CD4-positive, CD25-positive, alpha-beta regulatory T cell (primary cell): ENCODE data around the gene DDOST. TPM values are rescaled to one million over a fixed set of nuclear protein-coding genes. Genes with fewer than 3 reads are reported as not detected.
A peak's percentile ranks its signal among the peaks of the same experiment; 100 is the strongest.
"Not testable (repeated sequence)": the region's sequence is repeated elsewhere in the genome, so short reads cannot be mapped to it uniquely, and the experiment has no call there.

Experiments used
- ATAC-seq, 2 donors: fragments of 150-1000 bp; cut with Tn5 transposase; one replicate each; pipeline ENCODE4 v1.10.0; 2021; ENCODE audit warnings: low read depth in 2 of 2, moderate number of reproducible peaks in 2 of 2, moderate library complexity in 1 of 2
- DNase-seq, 3 donors: peaks; one replicate each; pipeline versions ENCODE4 v3.0.0 to v3.0.0-alpha.2; 2012 to 2022; ENCODE audit warnings: mixed read lengths in 1 of 3
- H3K27ac ChIP-seq: one replicate; pipeline ENCODE4 v1.7.0; 2013; ENCODE audit warnings: mild to moderate bottlenecking, low read length; ENCODE audit not compliant: insufficient read depth, poor library complexity, severe bottlenecking
- H3K27me3 ChIP-seq: one replicate; pipeline ENCODE4 v1.7.0; 2013; ENCODE audit warnings: low read length; ENCODE audit not compliant: control insufficient read depth, insufficient read depth
- H3K36me3 ChIP-seq: one replicate; pipeline ENCODE4 v1.7.0; 2013; ENCODE audit warnings: mild to moderate bottlenecking, low read length, moderate library complexity; ENCODE audit not compliant: control insufficient read depth, insufficient read depth
- H3K4me1 ChIP-seq: 2 replicates; pipeline ENCODE4 v1.7.0; 2013; ENCODE audit warnings: mild to moderate bottlenecking, low read length; ENCODE audit not compliant: insufficient read depth, control insufficient read depth, poor library complexity, severe bottlenecking
- H3K4me3 ChIP-seq: one replicate; pipeline ENCODE4 v1.7.0; 2013; ENCODE audit warnings: low read depth, mild to moderate bottlenecking, low read length, moderate library complexity
- H3K9me3 ChIP-seq, 2 experiments: 1 replicate in 1 of 2; 2 replicates in 1 of 2; pipeline ENCODE4 v1.7.0; 2013; ENCODE audit warnings: low read length in 2 of 2, mild to moderate bottlenecking in 1 of 2, moderate library complexity in 1 of 2; ENCODE audit not compliant: control insufficient read depth in 2 of 2
- H3K27ac Mint-ChIP-seq, 3 donors: one replicate each; pipeline ENCODE4 v1.8.0; 2020 to 2022; ENCODE audit warnings: mild to moderate bottlenecking in 3 of 3, mixed read lengths in 3 of 3, moderate library complexity in 2 of 3
- H3K27me3 Mint-ChIP-seq: one replicate; pipeline ENCODE4 v1.8.0; 2022; ENCODE audit warnings: mild to moderate bottlenecking, mixed read lengths
- H3K36me3 Mint-ChIP-seq: one replicate; pipeline ENCODE4 v1.8.0; 2020; ENCODE audit warnings: mixed read lengths
- H3K4me1 Mint-ChIP-seq, 4 donors: one replicate each; pipeline ENCODE4 v1.8.0; 2020 to 2022; ENCODE audit warnings: mixed read lengths in 4 of 4, mild to moderate bottlenecking in 1 of 4
- H3K4me3 Mint-ChIP-seq, 4 donors: one replicate each; pipeline ENCODE4 v1.8.0; 2020 to 2022; ENCODE audit warnings: mild to moderate bottlenecking in 4 of 4, mixed read lengths in 4 of 4, moderate library complexity in 3 of 4
- H3K9me3 Mint-ChIP-seq, 7 donors: one replicate each; pipeline ENCODE4 v1.8.0; 2020 to 2022; ENCODE audit warnings: mixed read lengths in 7 of 7, mild to moderate bottlenecking in 3 of 7, moderate library complexity in 2 of 7
- polyA plus RNA-seq, 4 donors: library from polyadenylated mRNA; unstranded; fragments of 300-500 nt; fragmentation: Illumina TruSeq; gene quantifications; one replicate each; pipeline ENCODE4 v1.2.3, GENCODE V29; 2021
- total RNA-seq: library from RNA; stranded (reverse); gene quantifications from one replicate; pipeline ENCODE4 v1.2.3, GENCODE V29; 2022

Gene DDOST
- total and polyA plus RNA-seq, 5 donors from 2014 or later = 103 to 283 (median 257) TPM

GRCh38 chr1:20611652-20612051, 49.5 kb downstream of the DDOST start:
- no peak overlapping the region for H3K27ac Mint-ChIP-seq
- Histone ChIP-seq H3K27me3 (peaks cover 4% of the 10 kb centered on the region), H3K27ac (no peak overlapping the region), H3K4me3 (no peak overlapping the region), H3K4me1 (no peaks in the 10 kb centered on the region), H3K36me3 (no peaks in the 10 kb centered on the region), H3K9me3 (no peaks in the 10 kb centered on the region)
- H3K4me3 Mint-ChIP-seq = no peak overlapping the region
- no peak for DNase-seq
- H3K27me3 Mint-ChIP-seq = peaks cover 16% of the 10 kb centered on the region
- peaks cover 0 to 5% (median 0%) of the 10 kb centered on the region in 7 donors for H3K9me3 Mint-ChIP-seq
- ATAC-seq = no peak
- H3K36me3 Mint-ChIP-seq = no peaks in the 10 kb centered on the region
- peaks cover 0 to 6% (median 0%) of the 10 kb centered on the region in 4 donors for H3K4me1 Mint-ChIP-seq

DNA sequence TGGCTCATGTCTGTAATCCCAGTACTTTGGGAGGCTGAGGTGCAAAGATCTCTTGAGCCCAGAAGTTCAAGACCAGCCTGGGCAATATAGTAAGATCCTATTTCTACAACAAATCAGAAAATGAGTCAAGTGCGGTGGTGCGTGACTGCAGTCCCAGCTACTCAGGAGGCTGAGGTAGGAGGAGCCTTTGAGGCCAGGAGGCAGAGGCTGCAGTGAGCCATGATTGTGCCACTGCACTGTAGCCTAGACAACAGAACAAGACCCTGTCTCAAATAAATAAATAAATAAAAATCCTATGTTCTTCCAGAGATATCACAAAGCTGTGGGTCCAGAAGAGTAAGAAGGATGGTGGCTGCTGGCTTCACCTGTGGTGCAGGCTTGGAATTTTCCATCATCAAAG, 50.2 kb downstream of the DDOST start:
- H3K4me1 Mint-ChIP-seq = peaks cover 0 to 6% (median 0%) of the 10 kb centered on the region in 4 donors

GRCh38 chr1:20609541-20609940, 51.6 kb downstream of the DDOST start:
- H3K27ac ChIP-seq = no peak overlapping the region
- Mint-ChIP-seq H3K27me3 (peaks cover 12% of the 10 kb centered on the region), H3K27ac (peak overlapping the region in 1 of 3 donors; percentile 21), H3K36me3 (no peaks in the 10 kb centered on the region), H3K4me1 (peaks cover 0 to 3% (median 0%) of the 10 kb centered on the region in 4 donors), H3K4me3 (no peak overlapping the region), H3K9me3 (peaks cover 0 to 5% (median 0%) of the 10 kb centered on the region in 7 donors)
- no peaks in the 10 kb centered on the region for H3K9me3 ChIP-seq
- H3K36me3 ChIP-seq = no peaks in the 10 kb centered on the region
- no peak for ATAC-seq
- DNase-seq = no peak
- no peaks in the 10 kb centered on the region for H3K4me1 ChIP-seq
- H3K4me3 ChIP-seq = no peak overlapping the region
- peaks cover 4% of the 10 kb centered on the region for H3K27me3 ChIP-seq

More for the DNA sequence above, 50.2 kb downstream of the DDOST start:
- H3K27ac ChIP-seq = no peak overlapping the region
- no peak for ATAC-seq
- no peak overlapping the region for H3K27ac Mint-ChIP-seq
- H3K36me3 Mint-ChIP-seq = no peaks in the 10 kb centered on the region
- no peaks in the 10 kb centered on the region for H3K9me3 ChIP-seq
- peaks cover 4% of the 10 kb centered on the region for H3K27me3 ChIP-seq
- no peaks in the 10 kb centered on the region for H3K4me1 ChIP-seq
- H3K27me3 Mint-ChIP-seq = peaks cover 12% of the 10 kb centered on the region
- H3K36me3 ChIP-seq = no peaks in the 10 kb centered on the region
- no peak for DNase-seq
- H3K9me3 Mint-ChIP-seq = peaks cover 0 to 5% (median 0%) of the 10 kb centered on the region in 7 donors
- H3K4me3 Mint-ChIP-seq = no peak overlapping the region
- H3K4me3 ChIP-seq = no peak overlapping the region

DNA sequence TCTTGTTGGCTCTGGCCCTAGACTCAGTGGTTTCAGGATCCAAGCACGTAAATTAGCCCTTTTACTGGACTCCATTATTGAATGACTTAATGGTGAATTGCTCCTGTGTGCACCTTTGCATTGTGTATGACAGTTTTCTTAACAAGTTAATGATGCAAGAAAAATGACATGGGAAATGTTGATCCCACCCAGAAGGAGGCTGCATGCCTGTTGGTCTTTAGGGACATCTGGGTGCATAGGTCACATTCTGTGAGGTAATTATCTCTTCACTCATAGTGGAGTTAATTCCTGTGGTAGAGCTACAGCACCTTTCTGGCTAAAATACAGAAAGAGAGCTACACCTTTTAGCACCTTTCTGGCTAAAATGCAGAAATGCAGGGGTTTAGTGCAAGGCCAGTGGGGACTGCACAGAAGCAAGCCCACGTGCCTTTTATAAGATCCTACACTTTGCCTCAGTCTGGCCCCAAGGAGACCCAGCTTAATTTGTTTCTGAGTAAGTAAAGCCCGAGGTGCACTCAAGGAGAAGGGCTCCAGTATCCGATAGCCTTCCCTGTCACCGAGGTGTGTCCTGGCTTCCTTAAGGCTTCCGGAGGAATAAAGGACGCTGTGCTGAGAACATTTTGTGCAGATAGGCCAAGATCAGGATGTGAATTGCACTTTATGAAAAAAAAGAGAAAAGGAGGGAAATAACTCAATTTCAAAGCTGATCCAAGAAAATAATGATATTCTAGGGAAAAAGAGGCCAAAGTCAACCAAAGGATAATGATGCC, 54.2 kb downstream of the DDOST start:
- H3K4me3 Mint-ChIP-seq, H3K9me3 Mint-ChIP-seq, H3K4me3 ChIP-seq, H3K36me3 Mint-ChIP-seq, H3K36me3 ChIP-seq, H3K27me3 ChIP-seq, H3K9me3 ChIP-seq, ATAC-seq, DNase-seq, H3K27ac Mint-ChIP-seq, H3K27ac ChIP-seq, H3K27me3 Mint-ChIP-seq, H3K4me1 ChIP-seq, H3K4me1 Mint-ChIP-seq: not testable (repeated sequence)

GRCh38 chr1:20604678-20605077, 56.5 kb downstream of the DDOST start:
- Mint-ChIP-seq H3K27me3 (no peaks in the 10 kb centered on the region), H3K4me3 (no peak overlapping the region), H3K4me1 (no peaks in the 10 kb centered on the region), H3K36me3 (no peaks in the 10 kb centered on the region), H3K9me3 (peaks cover 0 to 2% (median 0%) of the 10 kb centered on the region in 7 donors), H3K27ac (peak overlapping the region in 1 of 3 donors; percentile 21)
- ATAC-seq (no peak), DNase-seq (no peak)
- Histone ChIP-seq H3K27me3 (peaks cover 5% of the 10 kb centered on the region), H3K27ac (no peak overlapping the region), H3K9me3 (no peaks in the 10 kb centered on the region), H3K4me3 (no peak overlapping the region), H3K4me1 (no peaks in the 10 kb centered on the region), H3K36me3 (no peaks in the 10 kb centered on the region)

DNA sequence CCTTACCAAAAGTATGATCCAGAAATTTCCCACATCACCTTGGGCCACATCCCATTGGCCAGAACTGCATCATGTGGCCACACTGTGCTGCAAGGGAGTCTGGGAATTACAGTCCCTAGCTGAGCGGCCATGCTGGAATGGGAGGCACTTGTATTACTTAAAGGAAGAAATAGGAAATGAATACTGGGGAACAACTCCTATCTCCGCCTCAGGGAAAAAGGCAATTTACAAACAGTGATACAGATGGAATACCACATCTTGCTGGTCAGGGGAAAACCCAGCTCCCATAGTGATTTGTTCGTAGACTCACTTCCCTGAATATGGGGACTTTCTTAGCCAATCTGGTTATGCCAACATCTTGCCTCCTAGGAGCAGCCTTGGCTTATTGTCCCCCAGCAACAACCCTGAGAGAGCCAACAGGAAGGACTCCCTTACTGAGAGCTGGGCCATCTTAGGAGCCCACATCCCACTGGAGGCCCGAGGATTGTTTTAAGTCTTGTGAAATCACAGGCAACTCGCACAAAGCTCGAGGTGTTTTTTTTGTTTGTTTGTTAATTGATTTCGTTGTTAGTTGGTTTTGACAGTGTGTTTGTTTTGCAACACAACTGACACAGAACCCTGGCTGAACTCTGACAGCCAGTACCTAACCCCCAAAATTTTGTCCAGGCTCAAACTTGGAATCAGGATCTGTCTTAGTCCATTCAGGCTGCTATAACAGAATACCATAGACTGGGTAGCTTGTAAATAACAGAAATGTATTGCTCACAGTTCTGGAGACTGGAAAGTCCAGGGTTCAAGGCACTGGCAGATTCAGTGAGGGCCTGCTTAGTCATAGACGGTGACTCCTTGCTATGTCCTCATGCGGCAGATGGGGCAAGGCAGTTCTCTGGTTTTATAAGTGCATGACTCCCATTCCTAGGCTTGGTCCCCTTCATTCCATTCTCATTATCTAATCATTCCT, 57.4 kb downstream of the DDOST start:
- H3K4me1 Mint-ChIP-seq = no peaks in the 10 kb centered on the region
- peaks cover 8% of the 10 kb centered on the region for H3K27me3 ChIP-seq
- peaks cover 0 to 3% (median 0%) of the 10 kb centered on the region in 7 donors for H3K9me3 Mint-ChIP-seq
- no peaks in the 10 kb centered on the region for H3K4me1 ChIP-seq
- H3K36me3 Mint-ChIP-seq = no peaks in the 10 kb centered on the region
- H3K4me3 Mint-ChIP-seq = no peak overlapping the region
- no peaks in the 10 kb centered on the region for H3K9me3 ChIP-seq
- DNase-seq = no peak
- H3K27ac ChIP-seq = no peak overlapping the region
- no peaks in the 10 kb centered on the region for H3K36me3 ChIP-seq
- ATAC-seq = no peak
- H3K27ac Mint-ChIP-seq = no peak overlapping the region
- no peaks in the 10 kb centered on the region for H3K27me3 Mint-ChIP-seq
- no peak overlapping the region for H3K4me3 ChIP-seq

GRCh38 chr1:20602851-20603450, 58.2 kb downstream of the DDOST start:
- H3K27ac ChIP-seq = no peak overlapping the region
- no peak overlapping the region for H3K27ac Mint-ChIP-seq
- H3K4me3 ChIP-seq = no peak overlapping the region
- H3K4me3 Mint-ChIP-seq = no peak overlapping the region
- H3K9me3 Mint-ChIP-seq = peaks cover 0 to 3% (median 0%) of the 10 kb centered on the region in 7 donors
- H3K27me3 ChIP-seq = peaks cover 8% of the 10 kb centered on the region
- H3K36me3 Mint-ChIP-seq = no peaks in the 10 kb centered on the region
- H3K4me1 Mint-ChIP-seq = no peaks in the 10 kb centered on the region
- ATAC-seq (no peak), DNase-seq (no peak)
- no peaks in the 10 kb centered on the region for H3K4me1 ChIP-seq
- no peaks in the 10 kb centered on the region for H3K27me3 Mint-ChIP-seq
- no peaks in the 10 kb centered on the region for H3K36me3 ChIP-seq
- no peaks in the 10 kb centered on the region for H3K9me3 ChIP-seq
